H1 (cell line): Measurements from ENCODE around the gene BATF3. TPM values are rescaled to one million over a fixed set of nuclear protein-coding genes. Genes with fewer than 3 reads are reported as not detected.

ENCODE experiments used
- ASH2L ChIP-seq: fragments of 200-600, 300-600 bp; sonication (generic); IDR thresholded peaks from one replicate; pipeline ENCODE4 v1.7.1; 2017; ENCODE audit warnings: low read length
- BCL11A ChIP-seq, 2 experiments: IDR thresholded peaks; one replicate each; pipeline ENCODE4 v1.6.1; 2011; ENCODE audit warnings: low read depth in 2 of 2, low read length in 2 of 2, mild to moderate bottlenecking in 2 of 2
- E2F6 ChIP-seq: IDR thresholded peaks from 2 replicates; pipeline ENCODE4 v1.6.1; 2012; ENCODE audit warnings: inconsistent platforms
- GABPA ChIP-seq: IDR thresholded peaks from 2 replicates; pipeline ENCODE4 v1.6.1; 2011; ENCODE audit warnings: mild to moderate bottlenecking, low read length, moderate library complexity, borderline replicate concordance; ENCODE audit not compliant: insufficient read depth
- GTF2F1 ChIP-seq: IDR thresholded peaks from 2 replicates; pipeline ENCODE4 v1.6.1; 2012; ENCODE audit warnings: low read depth, low read length, improper control_type of control experiment, borderline replicate concordance
- NRF1 ChIP-seq: IDR thresholded peaks from 2 replicates; pipeline ENCODE4 v1.6.1; 2011; ENCODE audit warnings: mild to moderate bottlenecking, low read depth, low read length, improper control_type of control experiment
- RAD21 ChIP-seq, 2 experiments: IDR thresholded peaks in 1 of 2; conservative IDR thresholded peaks in 1 of 2; 2 replicates each; pipeline ENCODE4 v1.6.1; 2011; ENCODE audit warnings: low read depth in 2 of 2, low read length in 2 of 2, improper control_type of control experiment in 1 of 2, inconsistent platforms in 1 of 2, mild to moderate bottlenecking in 1 of 2, moderate library complexity in 1 of 2
- RFX5 ChIP-seq: IDR thresholded peaks from 2 replicates; pipeline ENCODE4 v1.6.1; 2011; ENCODE audit warnings: low read depth, low read length, improper control_type of control experiment, borderline replicate concordance
- SIN3A ChIP-seq, 2 experiments: IDR thresholded peaks in 1 of 2; conservative IDR thresholded peaks in 1 of 2; 2 replicates each; pipeline ENCODE4 v1.6.1; 2011 to 2012; ENCODE audit warnings: low read length in 2 of 2, improper control_type of control experiment in 1 of 2, low read depth in 1 of 2, mild to moderate bottlenecking in 1 of 2
- SRF ChIP-seq: IDR thresholded peaks from 2 replicates; pipeline ENCODE4 v1.6.1; 2011; ENCODE audit warnings: mild to moderate bottlenecking, low read depth, low read length, moderate library complexity
- USF2 ChIP-seq: IDR thresholded peaks from 2 replicates; pipeline ENCODE4 v1.6.1; 2011; ENCODE audit warnings: low read length, improper control_type of control experiment
- YY1 ChIP-seq: IDR thresholded peaks from 2 replicates; pipeline ENCODE4 v1.6.1; 2011; ENCODE audit warnings: low read depth, mild to moderate bottlenecking, low read length
- polyA plus RNA-seq, 7 experiments: library from polyadenylated mRNA; depleted of rRNA in 3 of 7; stranded (reverse) in 5 of 7; unstranded in 2 of 7; fragments of >200 nt in 5 of 7; fragments of 200-250 nt in 2 of 7; gene quantifications; 1 replicate in 5 of 7; 2 replicates in 1 of 7; 4 replicates in 1 of 7; pipeline versions ENCODE4 v1.2.1 to v1.2.3, GENCODE V29; 2011 to 2013; ENCODE audit warnings: missing spikeins in 2 of 7, mixed read lengths in 2 of 7
- total RNA-seq: library from RNA; stranded (reverse); fragmentation: NEBNext Ultra II Directional; extraction: Animal tissue kit (Norgen Biotek cat#: 25700); gene quantifications from 2 replicates; pipeline ENCODE4 v1.2.1, GENCODE V29; 2021

Gene BATF3
- total and polyA plus RNA-seq, 2 of the 8 experiments (the other 6 are each of a cell fraction or from before 2014, with no cell fraction given), result 6.3 TPM

GRCh38 chr1:212699104-212699624, 476 bp downstream of the BATF3 start (continued):
- TF ChIP-seq USF2 (peak; percentile 54; the same call in 1 of the 2 replicates), GTF2F1 (no peak; the same call in 1 of the 2 replicates), SIN3A (conservative IDR thresholded peaks at IDR 0.05 in 1 of 2, IDR thresholded peaks at IDR 0.05 in 1 of 2; ENCODE audit: low read depth in 1 of 2, low read length in 2 of 2) (peak in 1 of 2 experiments; percentile 48; a peak in 1 of 4 replicates), RFX5 (no peak), ASH2L (peak; percentile 59), GABPA (0 out of 2 replicates have a peak, but pooled peaks have one; percentile 40), BCL11A (IDR thresholded peaks at IDR 0.05; ENCODE audit: low read depth in 2 of 2, low read length in 2 of 2) (no peak), NRF1 (no peak), E2F6 (peak; percentile 93), YY1 (peak; percentile 82; the same call in 1 of the 2 replicates), SRF (no peak), RAD21 (IDR thresholded peaks at IDR 0.05 in 1 of 2, conservative IDR thresholded peaks at IDR 0.05 in 1 of 2; ENCODE audit: low read depth in 2 of 2, low read length in 2 of 2) (peak; percentile 47 to 60)
